Diencephalon (tissue), 1 donor: ENCODE measurements around the gene GPLD1. TPM values are rescaled to one million over a fixed set of nuclear protein-coding genes. Genes with fewer than 3 reads are reported as not detected.

Experiments
- total RNA-seq: library from RNA; depleted of rRNA; stranded (reverse); fragments of >200 nt; gene quantifications from one replicate; pipeline ENCODE4 v1.2.3, GENCODE V29; 2014

Gene GPLD1
- 21.2 TPM for total RNA-seq

DNA sequence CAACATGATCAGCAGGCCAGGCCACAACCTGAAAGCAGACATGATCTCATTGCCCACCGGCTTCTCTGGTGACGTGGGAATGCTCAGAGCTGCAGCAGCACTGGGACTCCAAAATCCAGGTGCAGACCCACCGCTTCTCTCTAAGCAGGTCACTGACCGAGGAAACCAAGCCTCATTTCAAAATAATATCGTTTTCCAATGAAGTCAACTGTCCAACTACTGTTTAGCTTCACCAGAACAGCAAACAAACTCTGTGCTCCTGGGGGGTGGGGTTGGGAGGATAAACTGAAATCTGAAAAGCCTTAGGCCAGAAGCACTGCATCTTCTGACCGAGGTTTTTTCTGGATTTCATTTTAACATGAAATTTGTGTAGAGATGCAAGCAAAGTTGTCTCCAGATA lies at the start of gene GPLD1:
TSS of gene GPLD1 (minus strand) at position 109 of the 400 bp plus-strand sequence. CDS start at position 42, 67 bp downstream.

GRCh38 chr6:24494821-24495795 lies 5.7 kb upstream of the GPLD1 start, which contains the start of gene ALDH5A1:
TSS of gene ALDH5A1 (plus strand) at chr6:24494969. CDS start at chr6:24494997, 28 bp downstream.

DNA sequence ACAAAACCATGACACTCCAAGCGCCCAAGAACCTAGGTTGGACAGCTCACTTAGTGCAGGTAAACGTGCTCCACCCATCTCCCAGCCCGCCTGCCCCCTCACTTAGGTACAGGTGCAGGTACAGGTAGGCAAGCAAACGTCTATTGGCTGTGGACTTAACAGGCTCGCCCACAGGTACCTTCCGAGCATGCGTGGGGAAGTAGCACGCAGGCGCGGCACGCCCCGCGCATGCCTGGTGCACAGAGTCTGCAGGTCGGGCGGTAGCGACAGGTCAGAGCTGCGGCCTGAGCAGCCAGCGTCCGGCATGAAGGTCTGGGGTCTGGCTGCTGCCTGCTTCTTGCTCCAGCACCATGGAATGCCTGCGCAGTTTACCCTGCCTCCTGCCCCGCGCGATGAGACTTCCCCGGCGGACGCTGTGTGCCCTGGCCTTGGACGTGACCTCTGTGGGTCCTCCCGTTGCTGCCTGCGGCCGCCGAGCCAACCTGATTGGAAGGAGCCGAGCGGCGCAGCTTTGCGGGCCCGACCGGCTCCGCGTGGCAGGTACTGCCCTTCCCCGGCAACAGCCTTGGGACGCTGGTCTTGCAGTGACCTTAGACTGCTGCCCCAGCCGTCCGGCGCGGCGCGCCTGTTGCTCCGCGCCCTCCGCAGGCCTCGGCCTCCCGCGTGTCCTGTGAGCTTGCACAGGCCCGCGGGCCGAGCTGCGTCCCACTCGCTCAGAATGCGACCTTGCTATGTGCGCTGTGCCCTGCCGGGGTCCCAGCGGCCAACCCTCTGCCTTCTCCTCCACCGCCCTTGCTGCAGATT lies 86.5 kb downstream of the GPLD1 start, which contains the start of gene MRS2:
TSS of gene MRS2 (plus strand) at position 240 of the 804 bp plus-strand sequence. CDS start at position 351, 111 bp downstream.

Other genes with a start within 250 kb of the GPLD1 start
- 6.7 TPM for gene DCDC2, start 131.5 kb downstream of the GPLD1 start, total RNA-seq
- 19.6 TPM for gene MRS2, start 86.6 kb downstream of the GPLD1 start, total RNA-seq
- gene ALDH5A1, start 5.4 kb upstream of the GPLD1 start, total RNA-seq: 43.6 TPM
- gene KIAA0319, start 156.6 kb upstream of the GPLD1 start, total RNA-seq: 33.9 TPM
- 33.4 TPM for gene TDP2, start 177.3 kb upstream of the GPLD1 start, total RNA-seq
- 7.8 TPM for gene ACOT13, start 177.5 kb upstream of the GPLD1 start, total RNA-seq
- gene C6orf62, start 229.6 kb upstream of the GPLD1 start, total RNA-seq: 122 TPM